Liver (tissue), 9 donors: Measurements from ENCODE around the gene PACSIN2. TPM values are rescaled to one million over a fixed set of nuclear protein-coding genes. Genes with fewer than 3 reads are reported as not detected.

Experiments
- DNase-seq: peaks from one replicate; pipeline ENCODE4 v3.0.0-alpha.2; 2017; ENCODE audit warnings: low spot score
- H3K27ac ChIP-seq, 2 donors: one replicate each; pipeline ENCODE4 v1.7.0; 2013; ENCODE audit warnings: inconsistent platforms in 2 of 2, low read length in 2 of 2, control low read depth in 1 of 2, low read depth in 1 of 2, mild to moderate bottlenecking in 1 of 2
- H3K27me3 ChIP-seq, 4 donors: one replicate each; pipeline versions ENCODE4 v1.6.1 to v1.7.0; 2013; ENCODE audit warnings: low read length in 3 of 4, inconsistent platforms in 1 of 4, mild to moderate bottlenecking in 1 of 4, moderate library complexity in 1 of 4; ENCODE audit not compliant: control insufficient read depth in 4 of 4, insufficient read depth in 4 of 4
- H3K36me3 ChIP-seq, 4 donors: one replicate each; pipeline versions ENCODE4 v1.6.1 to v1.7.0; 2013; ENCODE audit warnings: low read length in 3 of 4, mild to moderate bottlenecking in 3 of 4, low read depth in 1 of 4, moderate library complexity in 1 of 4; ENCODE audit not compliant: control insufficient read depth in 4 of 4, insufficient read depth in 3 of 4
- H3K4me1 ChIP-seq, 4 donors: one replicate each; pipeline versions ENCODE4 v1.6.1 to v1.7.0; 2013; ENCODE audit warnings: low read length in 3 of 4, mild to moderate bottlenecking in 3 of 4, moderate library complexity in 1 of 4; ENCODE audit not compliant: control insufficient read depth in 4 of 4, insufficient read depth in 4 of 4
- H3K4me3 ChIP-seq, 3 donors: one replicate each; pipeline versions ENCODE4 v1.6.1 to v1.7.0; 2013; ENCODE audit warnings: low read length in 3 of 3, control low read depth in 1 of 3, low read depth in 1 of 3, mild to moderate bottlenecking in 1 of 3
- H3K9ac ChIP-seq, 2 donors: one replicate each; pipeline ENCODE4 v1.7.0; 2013; ENCODE audit warnings: low read length in 2 of 2, mild to moderate bottlenecking in 2 of 2, moderate library complexity in 2 of 2, control low read depth in 1 of 2, low read depth in 1 of 2
- H3K9me3 ChIP-seq, 4 donors: one replicate each; pipeline versions ENCODE4 v1.6.1 to v1.7.0; 2013; ENCODE audit warnings: low read length in 3 of 4; ENCODE audit not compliant: control insufficient read depth in 4 of 4
- ATF3 ChIP-seq: IDR thresholded peaks from 2 replicates; pipeline ENCODE4 v1.6.1; 2016; ENCODE audit warnings: antibody characterized with exemption
- CTCF ChIP-seq: fragments of 150-350 bp; IDR thresholded peaks from 2 replicates; pipeline ENCODE4 v1.5.1; 2017; ENCODE audit warnings: improper control_type of control experiment, low read depth, low read length; ENCODE audit not compliant: missing input control
- EGR1 ChIP-seq, 2 donors: IDR thresholded peaks; 2 replicates each; pipeline ENCODE4 v1.6.1; 2016 to 2018; ENCODE audit warnings: antibody characterized with exemption in 2 of 2, low read depth in 2 of 2
- FOXA1 ChIP-seq: IDR thresholded peaks from 2 replicates; pipeline ENCODE4 v1.6.1; 2016; ENCODE audit warnings: antibody characterized with exemption
- FOXA2 ChIP-seq: IDR thresholded peaks from 2 replicates; pipeline ENCODE4 v1.6.1; 2016; ENCODE audit warnings: antibody characterized with exemption
- GABPA ChIP-seq, 2 donors: IDR thresholded peaks in 1 of 2; conservative IDR thresholded peaks in 1 of 2; 2 replicates each; pipeline ENCODE4 v1.6.1; 2016; ENCODE audit warnings: antibody characterized with exemption in 2 of 2, mild to moderate bottlenecking in 1 of 2, moderate library complexity in 1 of 2
- HNF4A ChIP-seq, 2 donors: conservative IDR thresholded peaks; 2 replicates each; pipeline ENCODE4 v1.6.1; 2016; ENCODE audit warnings: antibody characterized with exemption in 2 of 2, mild to moderate bottlenecking in 2 of 2
- HNF4G ChIP-seq: IDR thresholded peaks from 2 replicates; pipeline ENCODE4 v1.6.1; 2016; ENCODE audit warnings: antibody characterized with exemption
- JUND ChIP-seq, 2 donors: IDR thresholded peaks; 2 replicates each; pipeline ENCODE4 v1.6.1; 2016; ENCODE audit warnings: antibody characterized with exemption in 2 of 2
- MAX ChIP-seq: IDR thresholded peaks from 2 replicates; pipeline ENCODE4 v1.6.1; 2016; ENCODE audit warnings: antibody characterized with exemption
- NR2F2 ChIP-seq: IDR thresholded peaks from 2 replicates; pipeline ENCODE4 v1.6.1; 2016; ENCODE audit warnings: antibody characterized with exemption
- RAD21 ChIP-seq, 2 donors: IDR thresholded peaks; 2 replicates each; pipeline ENCODE4 v1.6.1; 2016; ENCODE audit warnings: antibody characterized with exemption in 2 of 2, mild to moderate bottlenecking in 2 of 2
- REST ChIP-seq: IDR thresholded peaks from 2 replicates; pipeline ENCODE4 v1.6.1; 2016; ENCODE audit warnings: antibody characterized with exemption, mild to moderate bottlenecking
- RXRA ChIP-seq, 2 donors: IDR thresholded peaks; 2 replicates each; pipeline ENCODE4 v1.6.1; 2017 to 2018; ENCODE audit warnings: antibody characterized with exemption in 2 of 2, mild to moderate bottlenecking in 1 of 2
- SP1 ChIP-seq: IDR thresholded peaks from 2 replicates; pipeline ENCODE4 v1.6.1; 2018; ENCODE audit warnings: antibody characterized with exemption, mild to moderate bottlenecking
- TAF1 ChIP-seq: conservative IDR thresholded peaks from 2 replicates; pipeline ENCODE4 v1.6.1; 2016; ENCODE audit warnings: antibody characterized with exemption, mild to moderate bottlenecking
- YY1 ChIP-seq: IDR thresholded peaks from 2 replicates; pipeline ENCODE4 v1.6.1; 2016; ENCODE audit warnings: antibody characterized with exemption, mild to moderate bottlenecking
- ZBTB33 ChIP-seq: IDR thresholded peaks from 2 replicates; pipeline ENCODE4 v1.6.1; 2016; ENCODE audit warnings: antibody characterized with exemption
- WGBS: extraction: QIAGEN DNeasy Blood & Tissue Kit; methylation state at CpG from one replicate; pipeline ENCODE4 v1.1.7; 2013; 5-methylcytosine and 5-hydroxymethylcytosine counted together
- polyA plus RNA-seq, 2 donors: library from polyadenylated mRNA; stranded (reverse) in 1 of 2; unstranded in 1 of 2; fragments of 200-250 nt in 1 of 2; fragments of >200 nt in 1 of 2; fragmentation: Nextera tagmentation in 1 of 2; extraction: Ambion mirVana in 1 of 2; gene quantifications; one replicate each; pipeline versions ENCODE4 v1.2.1 to v1.2.3, GENCODE V29; 2013 to 2015
- total RNA-seq, 2 donors: library from RNA; depleted of rRNA; stranded (reverse); fragments of >200 nt; gene quantifications; one replicate each; pipeline ENCODE4 v1.2.3, GENCODE V29; 2014
- donor health status: healthy.
- donor health status: healthy.
- donor health status: healthy.
- donor health status: healthy.
- donor health status: healthy.

Gene PACSIN2
- total and polyA plus RNA-seq, 4 donors, result 9.1 to 31.4 (median 17.0) TPM

- no peaks in the 10 kb centered on the region for H3K27me3 ChIP-seq
- H3K4me3 ChIP-seq, result peak overlapping the region; percentile 80 to 97 (median 96)
- TF ChIP-seq ZBTB33 (no peak), EGR1 (IDR thresholded peaks at IDR 0.05; ENCODE audit: low read depth in 2 of 2) (no peak), YY1 (peak; percentile 67), JUND (IDR thresholded peaks at IDR 0.05) (no peak), FOXA2 (no peak), REST (peak; percentile 73), ATF3 (no peak), MAX (peak; percentile 67), GABPA (IDR thresholded peaks at IDR 0.05 in 1 of 2, conservative IDR thresholded peaks at IDR 0.05 in 1 of 2) (no peak), RXRA (IDR thresholded peaks at IDR 0.05) (peak; percentile 58 to 68), NR2F2 (peak; percentile 55), SP1 (peak; percentile 71), HNF4G (no peak), RAD21 (IDR thresholded peaks at IDR 0.05) (no peak), CTCF (no peak), FOXA1 (no peak), HNF4A (conservative IDR thresholded peaks at IDR 0.05) (peak; percentile 66 to 70), TAF1 (no peak)
- peak overlapping the region; percentile 99 for H3K27ac ChIP-seq
- no peaks in the 10 kb centered on the region for H3K36me3 ChIP-seq
- WGBS, result under 1% methylated on average over 44 of the region's 44 CpGs
- H3K4me1 ChIP-seq, result peaks cover 0 to 13% (median 6%) of the 10 kb centered on the region in 4 donors
- no peaks in the 10 kb centered on the region for H3K9me3 ChIP-seq
- peak overlapping the region; percentile 96 to 99 for H3K9ac ChIP-seq
- DNase-seq, result peak; percentile 52
Observed at GRCh38 chr22:42856179-42856864, 158.6 kb downstream of the PACSIN2 start.
